ENCODE measurements around the gene IGDCC3. TPM values are rescaled to one million over a fixed set of nuclear protein-coding genes. Genes with fewer than 3 reads are reported as not detected.
A peak's percentile ranks its signal among the peaks of the same experiment; 100 is the strongest.
"Not testable (repeated sequence)": the region's sequence is repeated elsewhere in the genome, so short reads cannot be mapped to it uniquely, and the experiment has no call there.

The IGDCC3 gene
- total and polyA plus RNA-seq, 2 donors from 2014 or later = 0.22 to 0.49 TPM

- intact Hi-C loops (cut with DNase I) = no loop called here
- Histone ChIP-seq H3K4me1 (ENCODE audit: control insufficient read depth in 2 of 3, insufficient read depth in 2 of 3, low read depth in 1 of 3, low read length in 3 of 3) (peaks cover 0 to 6% (median 0%) of the 10 kb centered on the region in 3 donors), H3K9ac (ENCODE audit: low read length in 3 of 3) (no peak overlapping the region), H3K27me3 (ENCODE audit: control insufficient read depth, insufficient read depth, low read length) (peaks cover 9% of the 10 kb centered on the region), H3K4me3 (ENCODE audit: low read length in 3 of 3) (no peak overlapping the region), H3K27ac (ENCODE audit: low read depth in 2 of 2, low read length in 2 of 2) (no peak overlapping the region), H3K36me3 (ENCODE audit: control insufficient read depth in 2 of 3, insufficient read depth in 3 of 3, low read length in 3 of 3) (no peaks in the 10 kb centered on the region), H3K9me3 (ENCODE audit: control insufficient read depth in 2 of 3, insufficient read depth in 1 of 3, low read length in 3 of 3) (no peaks in the 10 kb centered on the region)
- TF ChIP-seq CTCF (IDR thresholded peaks at IDR 0.05; ENCODE audit: borderline replicate concordance, extremely low read depth, insufficient read depth) = no peak
- DNase-seq = peak in 1 of 5 donors; percentile 8
- FAIRE-seq = no peak
Observed at GRCh38 chr15:65399001-65399706, 21.4 kb upstream of the IGDCC3 start.

- DNase-seq = peak in 1 of 5 donors; percentile 9
- H3K36me3 ChIP-seq (ENCODE audit: control insufficient read depth in 2 of 3, insufficient read depth in 3 of 3, low read length in 3 of 3); H3K4me3 ChIP-seq (ENCODE audit: low read length in 3 of 3); intact Hi-C loops (cut with DNase I); H3K27ac ChIP-seq (ENCODE audit: low read depth in 2 of 2, low read length in 2 of 2); H3K27me3 ChIP-seq (ENCODE audit: control insufficient read depth, insufficient read depth, low read length); H3K9ac ChIP-seq (ENCODE audit: low read length in 3 of 3); FAIRE-seq; H3K4me1 ChIP-seq (ENCODE audit: control insufficient read depth in 2 of 3, insufficient read depth in 2 of 3, low read depth in 1 of 3, low read length in 3 of 3); H3K9me3 ChIP-seq (ENCODE audit: control insufficient read depth in 2 of 3, insufficient read depth in 1 of 3, low read length in 3 of 3): not testable (repeated sequence)
Observed at GRCh38 chr15:65398486-65398885, 20.7 kb upstream of the IGDCC3 start.

- H3K27ac ChIP-seq (ENCODE audit: low read depth in 2 of 2, low read length in 2 of 2) = no peak overlapping the region
- no peak for DNase-seq
- no peak for TF ChIP-seq CTCF (IDR thresholded peaks at IDR 0.05; ENCODE audit: borderline replicate concordance, extremely low read depth, insufficient read depth)
- intact Hi-C loops (cut with DNase I) = no loop called here
- no peak overlapping the region for H3K9ac ChIP-seq (ENCODE audit: low read length in 3 of 3)
- H3K9me3 ChIP-seq (ENCODE audit: control insufficient read depth in 2 of 3, insufficient read depth in 1 of 3, low read length in 3 of 3) = no peaks in the 10 kb centered on the region
- peaks cover 0 to 6% (median 0%) of the 10 kb centered on the region in 3 donors for H3K4me1 ChIP-seq (ENCODE audit: control insufficient read depth in 2 of 3, insufficient read depth in 2 of 3, low read depth in 1 of 3, low read length in 3 of 3)
- no peaks in the 10 kb centered on the region for H3K36me3 ChIP-seq (ENCODE audit: control insufficient read depth in 2 of 3, insufficient read depth in 3 of 3, low read length in 3 of 3)
- no peak overlapping the region for H3K4me3 ChIP-seq (ENCODE audit: low read length in 3 of 3)
- peaks cover 9% of the 10 kb centered on the region for H3K27me3 ChIP-seq (ENCODE audit: control insufficient read depth, insufficient read depth, low read length)
- FAIRE-seq = no peak
Observed at GRCh38 chr15:65396965-65397317, 19.1 kb upstream of the IGDCC3 start.

- no peak overlapping the region for H3K4me3 ChIP-seq (ENCODE audit: low read length in 3 of 3)
- H3K27me3 ChIP-seq (ENCODE audit: control insufficient read depth, insufficient read depth, low read length) = peaks cover 9% of the 10 kb centered on the region
- TF ChIP-seq CTCF (IDR thresholded peaks at IDR 0.05; ENCODE audit: borderline replicate concordance, extremely low read depth, insufficient read depth) = no peak
- no peak overlapping the region for H3K9ac ChIP-seq (ENCODE audit: low read length in 3 of 3)
- no peak for FAIRE-seq
- peak in 1 of 5 donors; percentile 66 for DNase-seq
- no peaks in the 10 kb centered on the region for H3K36me3 ChIP-seq (ENCODE audit: control insufficient read depth in 2 of 3, insufficient read depth in 3 of 3, low read length in 3 of 3)
- peaks cover 0 to 6% (median 0%) of the 10 kb centered on the region in 3 donors for H3K4me1 ChIP-seq (ENCODE audit: control insufficient read depth in 2 of 3, insufficient read depth in 2 of 3, low read depth in 1 of 3, low read length in 3 of 3)
- H3K27ac ChIP-seq (ENCODE audit: low read depth in 2 of 2, low read length in 2 of 2) = no peak overlapping the region
- no peaks in the 10 kb centered on the region for H3K9me3 ChIP-seq (ENCODE audit: control insufficient read depth in 2 of 3, insufficient read depth in 1 of 3, low read length in 3 of 3)
- intact Hi-C loops (cut with DNase I) = no loop called here
Observed at GRCh38 chr15:65396283-65396964, 18.6 kb upstream of the IGDCC3 start.
